Mucosa of gallbladder (tissue), 1 donor: ENCODE data around the gene GJA4. TPM values are rescaled to one million over a fixed set of nuclear protein-coding genes. Genes with fewer than 3 reads are reported as not detected.

Source experiments
- DNase-seq: peaks from one replicate; pipeline ENCODE4 v3.0.0-alpha.2; 2020; ENCODE audit warnings: low spot score
- total RNA-seq: library from RNA; stranded (reverse); gene quantifications from one replicate; pipeline ENCODE4 v1.2.1, GENCODE V29; 2021
- donor health status: DM: no; HTN: no; CAD: no.

The GJA4 gene
- total RNA-seq: 9.0 TPM

DNA sequence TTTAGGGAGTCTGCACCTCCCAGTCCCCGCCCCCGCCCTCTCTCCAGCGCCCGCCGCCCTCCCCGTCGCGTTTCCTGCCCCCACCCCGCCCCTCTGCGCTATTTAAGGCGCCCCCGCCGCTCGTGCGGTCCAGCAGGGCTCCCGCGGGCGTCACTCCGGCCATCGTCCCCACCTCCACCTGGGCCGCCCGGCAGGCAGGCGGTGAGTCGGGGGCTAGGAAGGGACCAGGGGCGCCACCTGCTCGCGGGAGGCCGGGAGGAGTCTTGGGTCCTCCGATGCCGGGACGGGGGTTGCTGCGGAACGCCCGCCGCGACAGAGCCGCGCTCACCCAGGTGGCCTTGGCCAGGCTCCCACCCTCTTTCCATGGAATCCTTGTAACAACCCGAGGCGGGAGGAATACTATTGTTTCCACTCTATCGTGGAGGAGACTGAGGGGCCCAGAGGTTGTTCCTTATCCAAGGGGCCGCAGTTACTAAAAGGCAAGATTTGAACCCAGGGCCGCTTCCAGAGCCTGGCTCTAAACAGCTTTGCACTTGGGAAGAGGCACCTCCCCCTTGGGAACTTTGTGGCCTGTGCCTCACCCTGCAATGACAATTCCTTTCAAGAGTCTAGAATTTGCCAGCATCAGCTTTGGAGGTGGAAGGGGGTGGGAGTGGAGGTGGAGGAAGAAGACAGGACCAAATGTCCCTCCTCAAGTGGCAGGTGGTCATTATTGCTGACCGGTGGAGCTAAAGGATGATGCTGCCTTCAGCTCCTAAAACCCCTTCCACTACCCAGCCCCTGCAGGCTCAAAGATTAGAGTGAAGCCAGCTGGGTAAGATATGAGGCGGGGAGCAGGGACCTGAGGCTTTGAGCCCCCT, at the start of gene GJA4:
GJA4 (plus strand) TSS at position 132 of the 860 bp plus-strand sequence. CDS start 1,215 bp downstream, outside the sequence.
- DNase-seq: no peak

DNA sequence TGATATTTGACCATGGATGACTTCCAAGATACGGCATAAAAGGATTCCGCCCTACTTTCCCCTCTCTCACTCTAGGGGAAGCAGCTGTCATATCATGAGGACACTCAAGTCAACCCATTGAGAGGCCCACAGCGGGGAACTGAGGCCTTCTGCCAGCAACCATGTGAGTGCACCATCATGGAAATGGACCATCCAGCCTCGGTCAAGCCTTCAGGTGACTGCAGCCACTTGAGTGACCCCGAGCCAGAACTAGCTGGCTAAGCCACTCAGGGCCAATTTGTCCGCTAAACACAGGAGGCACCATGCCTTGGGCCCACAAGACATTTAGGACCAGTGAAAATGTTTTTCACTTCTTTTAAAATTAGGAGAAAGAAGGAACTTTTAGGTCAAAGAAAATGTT, 49.0 kb upstream of the GJA4 start:
- DNase-seq: no peak

DNA sequence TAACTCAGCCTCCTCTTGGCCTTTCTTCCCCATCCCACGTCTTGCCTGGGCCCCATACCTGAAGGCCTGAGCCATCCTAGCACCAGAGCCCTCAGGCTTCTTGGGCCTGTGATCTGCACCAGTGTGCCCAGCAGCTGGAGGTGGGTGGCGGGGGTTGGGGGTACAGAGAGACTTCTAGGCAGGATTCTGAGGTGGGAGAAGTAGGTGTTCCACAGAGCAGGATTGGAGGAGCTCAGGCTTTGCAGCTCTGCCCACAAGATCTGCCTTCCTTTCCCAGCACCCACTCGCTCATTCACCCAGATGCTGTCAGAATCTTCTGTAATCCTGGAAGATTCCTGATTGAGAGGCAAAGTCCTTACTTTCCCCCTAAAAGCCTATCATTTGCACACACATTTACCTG, 47.9 kb upstream of the GJA4 start:
- DNase-seq: no peak

- no peak for DNase-seq
These were observed 47.1 kb upstream of the GJA4 start for GRCh38 chr1:34745666-34746065.

DNA sequence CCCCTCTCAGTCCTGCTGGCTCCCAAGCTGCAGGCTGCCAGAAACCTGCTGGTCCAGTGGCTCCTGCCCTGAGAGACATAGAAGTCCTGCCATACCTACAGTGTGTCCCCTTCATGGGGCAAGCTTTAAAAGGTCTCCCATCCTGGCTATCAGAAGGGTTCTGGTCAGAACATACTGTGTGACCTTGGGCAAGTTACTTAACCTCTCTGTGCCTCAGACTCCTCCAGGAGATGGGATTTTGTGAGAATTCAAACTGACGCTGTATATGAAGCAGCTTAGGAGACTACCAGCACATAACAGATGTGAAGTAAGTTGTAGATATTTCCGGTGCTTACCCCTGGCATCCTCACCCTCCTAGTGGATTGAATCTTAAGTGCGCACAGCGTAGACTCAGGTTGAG, 46.7 kb upstream of the GJA4 start:
- DNase-seq: no peak

DNA sequence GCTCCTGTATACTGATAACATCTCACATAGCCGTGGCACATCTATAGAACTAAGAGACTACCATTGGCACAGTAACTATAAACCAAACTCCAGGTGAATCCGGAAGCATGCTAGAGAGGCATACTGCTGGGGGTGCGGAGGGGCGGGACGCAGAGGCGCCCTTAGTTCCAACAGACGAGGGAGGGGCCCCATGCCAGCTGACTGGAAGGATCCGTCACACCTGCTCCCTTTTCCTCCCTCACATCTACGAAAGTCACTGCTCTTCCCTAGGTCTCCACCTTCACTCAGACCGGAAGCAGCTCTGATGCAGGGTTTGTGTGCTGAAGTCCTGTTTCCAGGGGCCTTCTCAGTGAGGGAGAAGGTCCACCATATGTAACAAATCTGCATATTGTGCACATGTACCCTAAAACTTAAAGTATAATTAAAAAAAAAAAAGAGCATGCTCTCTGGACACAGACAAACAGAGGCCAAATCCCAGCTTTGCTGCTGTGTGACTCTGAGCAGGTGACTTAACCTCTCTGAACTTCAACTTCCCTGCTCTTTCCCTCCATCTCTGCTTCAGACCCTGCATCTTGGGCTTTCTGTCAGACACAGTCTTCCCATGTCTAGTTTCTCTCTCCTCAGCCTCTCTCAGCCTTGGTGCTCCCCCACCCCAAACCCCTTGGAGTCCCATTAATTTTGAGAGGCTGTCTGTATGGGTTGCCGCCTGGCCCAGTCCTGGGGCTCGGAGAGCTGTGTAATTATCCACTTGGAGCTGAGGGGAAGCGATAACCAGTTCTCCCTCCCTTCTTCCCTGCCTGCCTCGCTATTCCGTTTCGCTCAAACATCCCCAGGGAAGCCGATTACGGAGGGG, 45.8 kb upstream of the GJA4 start:
- no peak for DNase-seq

- DNase-seq: no peak
These were observed 45.2 kb upstream of the GJA4 start for GRCh38 chr1:34747638-34747941.

DNA sequence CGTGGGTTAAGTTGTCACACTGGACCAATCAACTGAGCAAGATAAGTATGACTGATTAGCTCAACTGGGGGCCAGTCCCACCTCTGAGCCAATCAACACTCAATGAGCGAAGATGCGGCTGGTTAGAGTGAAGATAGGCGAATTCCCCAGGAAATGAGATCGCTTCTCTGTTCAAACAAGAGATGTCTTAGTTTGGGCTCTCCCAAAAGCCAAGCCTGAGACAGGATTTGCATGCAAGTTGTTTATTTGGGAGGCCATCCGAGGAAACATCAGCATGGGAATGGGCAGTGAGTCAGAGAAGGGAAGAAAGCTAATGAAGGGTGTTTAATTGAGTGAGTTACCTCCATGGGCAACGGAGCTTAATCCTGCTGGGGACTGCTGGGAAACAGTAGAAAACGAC, 42.8 kb upstream of the GJA4 start:
- DNase-seq: no peak

GRCh38 chr1:34750610-34751009, 42.2 kb upstream of the GJA4 start:
- DNase-seq: peak; percentile 27

- no peak for DNase-seq
These were observed 39.6 kb upstream of the GJA4 start for GRCh38 chr1:34753163-34753562.

DNA sequence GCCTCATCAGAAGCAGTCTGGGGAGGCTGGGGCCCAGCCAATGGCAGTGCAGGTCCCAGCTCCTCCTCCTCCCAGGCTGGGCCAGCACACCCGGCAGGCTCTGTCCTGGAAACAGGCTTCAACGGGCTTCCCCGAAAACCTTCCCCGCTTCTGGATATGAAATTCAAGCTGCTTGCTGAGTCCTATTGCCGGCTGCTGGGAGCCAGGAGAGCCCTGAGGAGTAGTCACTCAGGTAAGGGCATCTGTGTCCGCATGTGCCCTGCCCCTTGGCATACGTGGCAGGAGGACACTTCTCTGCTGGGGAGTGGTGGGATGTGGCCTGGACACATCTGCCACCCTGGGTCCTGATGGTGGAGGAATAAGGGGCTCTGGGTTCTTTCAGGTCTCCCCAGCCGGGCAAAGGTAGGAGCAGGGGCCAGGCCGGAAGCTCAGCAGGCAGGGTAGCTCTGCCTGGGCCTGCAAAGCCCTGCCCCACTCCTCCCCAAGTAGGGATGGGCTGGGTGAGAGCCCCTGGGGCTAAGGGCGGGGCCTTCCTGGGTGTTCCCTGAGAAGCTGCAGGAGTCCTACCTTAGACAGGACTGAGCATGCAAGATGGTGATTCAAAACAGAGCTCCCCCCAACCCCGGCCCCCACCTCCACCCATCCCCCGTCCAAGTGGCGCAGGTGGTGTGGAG, 37.7 kb upstream of the GJA4 start, which contains the start of gene GJB5:
GJB5 (plus strand) TSS at position 84 of the 674 bp plus-strand sequence. CDS start 2,284 bp downstream, outside the sequence.
- DNase-seq: no peak

- DNase-seq: no peak
These were observed 36.8 kb upstream of the GJA4 start for GRCh38 chr1:34755961-34756360.

DNA sequence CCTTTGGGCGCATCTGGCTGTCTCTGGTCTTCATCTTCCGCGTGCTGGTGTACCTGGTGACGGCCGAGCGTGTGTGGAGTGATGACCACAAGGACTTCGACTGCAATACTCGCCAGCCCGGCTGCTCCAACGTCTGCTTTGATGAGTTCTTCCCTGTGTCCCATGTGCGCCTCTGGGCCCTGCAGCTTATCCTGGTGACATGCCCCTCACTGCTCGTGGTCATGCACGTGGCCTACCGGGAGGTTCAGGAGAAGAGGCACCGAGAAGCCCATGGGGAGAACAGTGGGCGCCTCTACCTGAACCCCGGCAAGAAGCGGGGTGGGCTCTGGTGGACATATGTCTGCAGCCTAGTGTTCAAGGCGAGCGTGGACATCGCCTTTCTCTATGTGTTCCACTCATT, 35.4 kb upstream of the GJA4 start:
- no peak for DNase-seq

DNA sequence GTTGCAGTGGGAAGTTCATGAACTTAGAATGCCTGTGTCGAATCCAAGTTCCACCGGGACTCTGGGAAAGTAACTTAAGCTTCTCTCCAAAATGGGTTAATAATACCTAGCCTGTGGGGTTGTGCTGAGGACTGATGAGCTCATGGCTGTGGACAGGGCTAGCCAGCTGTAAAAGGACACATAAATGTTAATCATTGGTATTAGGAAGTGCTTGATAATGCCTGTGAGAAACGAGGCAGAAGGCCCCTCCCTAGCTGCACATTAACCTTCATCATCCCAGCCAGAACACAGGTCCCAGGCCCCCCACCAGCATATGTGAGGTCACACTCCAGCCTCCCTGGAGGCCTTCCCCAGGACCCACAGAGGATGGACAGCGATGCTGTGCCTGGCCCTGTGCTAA, 34.0 kb upstream of the GJA4 start:
- DNase-seq: no peak

DNA sequence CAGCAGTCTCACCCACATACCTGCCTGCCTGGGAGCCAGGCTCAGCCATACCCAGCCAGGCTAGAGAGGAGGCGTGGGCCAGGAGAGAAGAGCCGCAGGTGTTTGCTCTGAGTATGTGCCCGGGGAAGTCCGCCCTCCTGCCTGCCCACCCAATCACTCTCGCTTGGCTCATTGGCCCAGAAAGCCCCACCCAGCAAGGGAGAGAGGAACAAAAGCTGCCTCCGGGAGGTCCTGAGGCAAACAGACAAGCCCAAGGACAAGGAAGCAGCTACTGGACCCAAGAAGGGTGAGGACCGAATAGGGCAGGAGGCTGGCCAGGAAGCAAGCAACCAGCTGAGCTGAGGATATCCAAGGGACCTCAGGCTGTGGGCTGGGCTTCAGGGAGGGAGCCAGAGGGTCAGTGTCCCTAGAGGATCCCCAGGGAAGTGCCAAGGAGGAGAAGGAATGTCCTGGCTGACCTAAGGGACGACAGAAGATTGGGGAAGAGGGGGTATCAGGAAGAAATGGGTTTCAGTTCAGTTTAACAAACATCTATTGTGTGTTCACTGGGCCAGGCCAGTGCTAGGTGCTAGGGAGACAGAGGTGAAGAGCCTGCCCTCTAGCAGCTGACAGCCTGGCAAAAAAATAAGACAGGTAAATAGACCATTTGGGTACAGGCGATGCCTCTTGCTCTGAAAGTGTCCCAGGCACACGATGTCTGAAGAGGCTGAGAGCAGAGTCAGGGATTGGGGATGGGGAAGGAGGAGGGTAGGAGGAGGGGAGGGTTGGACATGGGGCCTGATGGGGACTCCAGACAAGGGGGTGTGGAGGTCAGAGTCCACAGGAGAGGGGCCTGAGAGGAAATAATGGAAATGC, 33.1 kb upstream of the GJA4 start, which contains the start of gene GJB4:
GJB4 (plus strand) TSS at position 238 of the 855 bp plus-strand sequence. CDS start 1,515 bp downstream, outside the sequence.
- peak; percentile 86 for DNase-seq

DNA sequence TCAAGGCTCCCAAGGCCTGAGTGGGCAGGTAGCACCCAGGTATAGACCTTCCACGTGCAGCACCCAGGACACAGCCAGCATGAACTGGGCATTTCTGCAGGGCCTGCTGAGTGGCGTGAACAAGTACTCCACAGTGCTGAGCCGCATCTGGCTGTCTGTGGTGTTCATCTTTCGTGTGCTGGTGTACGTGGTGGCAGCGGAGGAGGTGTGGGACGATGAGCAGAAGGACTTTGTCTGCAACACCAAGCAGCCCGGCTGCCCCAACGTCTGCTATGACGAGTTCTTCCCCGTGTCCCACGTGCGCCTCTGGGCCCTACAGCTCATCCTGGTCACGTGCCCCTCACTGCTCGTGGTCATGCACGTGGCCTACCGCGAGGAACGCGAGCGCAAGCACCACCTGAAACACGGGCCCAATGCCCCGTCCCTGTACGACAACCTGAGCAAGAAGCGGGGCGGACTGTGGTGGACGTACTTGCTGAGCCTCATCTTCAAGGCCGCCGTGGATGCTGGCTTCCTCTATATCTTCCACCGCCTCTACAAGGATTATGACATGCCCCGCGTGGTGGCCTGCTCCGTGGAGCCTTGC, 31.5 kb upstream of the GJA4 start:
- DNase-seq: no peak

GRCh38 chr1:34761776-34762307, 31.0 kb upstream of the GJA4 start:
- no peak for DNase-seq

DNA sequence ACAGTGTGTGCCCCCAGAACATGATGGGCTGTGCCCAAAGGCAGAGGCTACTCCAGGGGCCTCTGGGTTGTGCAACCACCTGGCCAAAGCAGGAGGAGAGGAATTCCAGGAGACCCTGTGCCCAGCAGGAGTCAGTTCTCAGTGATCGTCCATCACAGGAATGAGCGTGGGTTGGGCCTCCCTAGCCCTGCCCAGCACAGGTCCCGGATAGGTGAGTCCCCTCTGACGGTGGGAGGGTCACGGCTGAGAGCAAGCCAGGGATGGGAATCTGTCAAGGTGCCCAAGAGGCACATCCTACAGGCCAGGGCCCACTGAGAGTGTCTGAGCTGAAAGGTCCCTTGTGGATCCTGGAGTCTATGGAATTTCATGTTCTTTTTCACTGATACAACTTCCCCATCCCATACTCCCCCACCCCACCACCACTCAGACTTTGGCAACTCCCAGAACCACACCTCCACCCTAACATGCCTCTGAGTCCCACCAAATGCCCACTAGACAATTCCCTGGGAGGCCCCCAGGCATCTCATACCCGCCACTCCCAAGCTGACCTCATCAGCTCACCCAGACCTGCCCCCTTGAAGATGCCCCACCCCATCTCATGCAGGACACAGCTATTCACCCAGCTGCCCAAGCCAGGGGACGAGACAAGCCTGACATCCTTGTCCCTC, 30.2 kb upstream of the GJA4 start:
- DNase-seq: no peak

DNA sequence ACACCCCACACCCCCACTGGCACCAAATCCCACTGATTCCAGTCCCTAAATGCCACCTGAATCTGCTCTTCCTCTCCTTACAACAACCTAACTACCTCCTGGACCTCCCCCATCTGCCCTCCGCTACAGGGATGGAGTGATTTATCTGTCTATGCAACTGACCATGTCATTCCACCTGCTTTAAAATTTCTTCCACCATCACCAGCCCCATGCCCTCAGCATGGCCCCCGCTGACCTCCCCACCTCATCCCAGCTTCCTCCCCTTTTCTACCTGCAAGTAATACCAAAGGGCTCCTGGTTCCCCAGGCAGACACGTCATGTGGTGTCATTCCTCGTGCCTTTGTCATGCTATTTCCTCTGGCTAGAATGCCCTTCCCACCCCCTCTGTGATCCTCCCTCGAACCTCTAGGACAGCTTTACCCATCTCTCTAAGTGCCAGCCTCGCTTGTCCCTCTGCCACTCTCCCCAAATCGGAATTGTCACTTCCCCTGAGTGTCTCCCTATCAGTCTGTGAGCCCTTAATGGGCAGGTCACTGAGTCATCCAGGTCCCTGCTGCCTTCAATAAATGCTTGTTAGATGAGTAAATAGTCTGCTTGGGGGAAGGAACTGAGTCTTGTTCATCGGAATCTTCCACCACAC, 29.5 kb upstream of the GJA4 start:
- peak; percentile 51 for DNase-seq

DNA sequence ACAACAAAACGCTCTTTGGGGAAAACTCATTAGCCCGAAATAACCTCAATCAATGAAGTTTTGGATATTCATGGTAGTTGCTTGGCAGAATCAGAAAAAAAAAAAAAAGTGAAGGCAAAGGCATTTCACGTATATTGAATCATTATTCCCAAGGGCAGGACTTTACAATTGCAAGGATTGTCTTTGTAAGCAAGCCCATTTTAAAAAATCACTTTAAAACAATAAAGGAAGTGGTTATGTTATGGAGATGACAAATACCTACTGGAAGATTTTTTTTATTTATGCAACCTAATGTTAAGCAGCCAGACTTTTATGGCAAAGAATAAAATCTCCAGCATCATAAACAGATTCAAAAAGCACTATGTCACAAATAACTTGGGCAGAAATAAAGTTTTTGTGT, 23.9 kb upstream of the GJA4 start:
- no peak for DNase-seq
